Measurements from ENCODE around the gene MARCHF6.

GRCh38 chr5:10319202-10319851 lies 34.2 kb upstream of the MARCHF6 start:
- TF ChIP-seq CTCF (IDR thresholded peaks at IDR 0.05; ENCODE audit: insufficient read depth, low read length): no peak
- no peak for TF ChIP-seq REST (IDR thresholded peaks at IDR 0.05; ENCODE audit: insufficient replicate concordance, low read depth)
- no peak for TF ChIP-seq POLR2AphosphoS5 (IDR thresholded peaks at IDR 0.05; ENCODE audit: low read depth)
- no peak for TF ChIP-seq SPI1 (IDR thresholded peaks at IDR 0.05; ENCODE audit: borderline replicate concordance, low read depth)
